ENCODE results near the gene RNF213. TPM values are rescaled to one million over a fixed set of nuclear protein-coding genes. Genes with fewer than 3 reads are reported as not detected.
A peak's percentile ranks its signal among the peaks of the same experiment; 100 is the strongest.

The RNF213 gene
- total RNA-seq, 1 donor from 2014 or later, result 120 TPM

GRCh38 chr17:80289616-80290015 lies 29.0 kb downstream of the RNF213 start:
- Histone ChIP-seq H3K27ac (ENCODE audit: low read depth, low read length) (no peak overlapping the region), H3K36me3 (ENCODE audit: insufficient read depth, low read length) (no peaks in the 10 kb centered on the region), H4K20me1 (ENCODE audit: insufficient read depth, low read length) (peaks cover 11% of the 10 kb centered on the region), H2AFZ (ENCODE audit: low read depth, low read length) (no peak overlapping the region), H3K4me2 (ENCODE audit: low read length) (no peak overlapping the region), H3K9me3 (ENCODE audit: insufficient read depth, low read depth, low read length) (no peaks in the 10 kb centered on the region), H3K4me3 (ENCODE audit: insufficient read depth, low read depth, low read length) (no peak overlapping the region), H3K4me1 (ENCODE audit: insufficient read depth, low read length) (no peaks in the 10 kb centered on the region), H3K79me2 (ENCODE audit: insufficient read depth, low read length) (no peaks in the 10 kb centered on the region), H3K9ac (ENCODE audit: low read length) (no peak overlapping the region), H3K27me3 (ENCODE audit: insufficient read depth, low read length) (no peaks in the 10 kb centered on the region)
- Mint-ChIP-seq H3K36me3 (ENCODE audit: low read depth, unreplicated experiment) (peaks cover 22% of the 10 kb centered on the region), H3K9me3 (ENCODE audit: unreplicated experiment) (no peaks in the 10 kb centered on the region), H3K4me3 (ENCODE audit: unreplicated experiment) (no peak overlapping the region), H3K27ac (ENCODE audit: unreplicated experiment) (peak overlapping the region; percentile 47), H3K27me3 (ENCODE audit: low read depth, unreplicated experiment) (no peaks in the 10 kb centered on the region), H3K4me1 (ENCODE audit: low read depth, unreplicated experiment) (peaks cover 3% of the 10 kb centered on the region)
- DNase-seq (ENCODE audit: low read depth) (no peak), FAIRE-seq (no peak)
- TF ChIP-seq EZH2 (IDR thresholded peaks at IDR 0.05; ENCODE audit: insufficient read depth, low read length) (no peak), CTCF (IDR thresholded peaks at IDR 0.05; ENCODE audit: insufficient read depth, low read depth, low read length) (no peak)

GRCh38 chr17:80290156-80290555 lies 29.5 kb downstream of the RNF213 start:
- no peaks in the 10 kb centered on the region for H3K36me3 ChIP-seq (ENCODE audit: insufficient read depth, low read length)
- H3K4me3 Mint-ChIP-seq (ENCODE audit: unreplicated experiment), result no peak overlapping the region

GRCh38 chr17:80291260-80291659 lies 30.6 kb downstream of the RNF213 start:
- H3K4me3 ChIP-seq (ENCODE audit: insufficient read depth, low read depth, low read length), result no peak overlapping the region
- peaks cover 4% of the 10 kb centered on the region for H3K36me3 ChIP-seq (ENCODE audit: insufficient read depth, low read length)
- Mint-ChIP-seq H3K27ac (ENCODE audit: unreplicated experiment) (no peak overlapping the region), H3K9me3 (ENCODE audit: unreplicated experiment) (no peaks in the 10 kb centered on the region), H3K4me1 (ENCODE audit: low read depth, unreplicated experiment) (peaks cover 3% of the 10 kb centered on the region), H3K36me3 (ENCODE audit: low read depth, unreplicated experiment) (peaks cover 21% of the 10 kb centered on the region), H3K27me3 (ENCODE audit: low read depth, unreplicated experiment) (no peaks in the 10 kb centered on the region), H3K4me3 (ENCODE audit: unreplicated experiment) (no peak overlapping the region)
- H4K20me1 ChIP-seq (ENCODE audit: insufficient read depth, low read length), result peaks cover 4% of the 10 kb centered on the region
- H3K27ac ChIP-seq (ENCODE audit: low read depth, low read length), result no peak overlapping the region
- no peaks in the 10 kb centered on the region for H3K9me3 ChIP-seq (ENCODE audit: insufficient read depth, low read depth, low read length)
- no peaks in the 10 kb centered on the region for H3K4me1 ChIP-seq (ENCODE audit: insufficient read depth, low read length)
- no peak for FAIRE-seq
- H3K9ac ChIP-seq (ENCODE audit: low read length), result no peak overlapping the region
- H3K79me2 ChIP-seq (ENCODE audit: insufficient read depth, low read length), result no peaks in the 10 kb centered on the region
- DNase-seq (ENCODE audit: low read depth), result no peak
- no peak overlapping the region for H3K4me2 ChIP-seq (ENCODE audit: low read length)
- TF ChIP-seq CTCF (IDR thresholded peaks at IDR 0.05; ENCODE audit: insufficient read depth, low read depth, low read length), result no peak
- TF ChIP-seq EZH2 (IDR thresholded peaks at IDR 0.05; ENCODE audit: insufficient read depth, low read length), result no peak
- no peak overlapping the region for H2AFZ ChIP-seq (ENCODE audit: low read depth, low read length)
- no peaks in the 10 kb centered on the region for H3K27me3 ChIP-seq (ENCODE audit: insufficient read depth, low read length)

More at GRCh38 chr17:80290156-80290555, 29.5 kb downstream of the RNF213 start:
- TF ChIP-seq EZH2 (IDR thresholded peaks at IDR 0.05; ENCODE audit: insufficient read depth, low read length), result no peak
- no peak overlapping the region for H3K27ac ChIP-seq (ENCODE audit: low read depth, low read length)
- no peak overlapping the region for H3K27ac Mint-ChIP-seq (ENCODE audit: unreplicated experiment)
- peaks cover 22% of the 10 kb centered on the region for H3K36me3 Mint-ChIP-seq (ENCODE audit: low read depth, unreplicated experiment)
- H3K79me2 ChIP-seq (ENCODE audit: insufficient read depth, low read length), result no peaks in the 10 kb centered on the region
- H3K9ac ChIP-seq (ENCODE audit: low read length), result no peak overlapping the region
- H2AFZ ChIP-seq (ENCODE audit: low read depth, low read length), result no peak overlapping the region
- no peak overlapping the region for H3K4me2 ChIP-seq (ENCODE audit: low read length)
- H3K9me3 ChIP-seq (ENCODE audit: insufficient read depth, low read depth, low read length), result no peaks in the 10 kb centered on the region
- no peak for FAIRE-seq
- H3K27me3 Mint-ChIP-seq (ENCODE audit: low read depth, unreplicated experiment), result no peaks in the 10 kb centered on the region
- no peak for DNase-seq (ENCODE audit: low read depth)
- H3K27me3 ChIP-seq (ENCODE audit: insufficient read depth, low read length), result no peaks in the 10 kb centered on the region
- no peaks in the 10 kb centered on the region for H3K4me1 ChIP-seq (ENCODE audit: insufficient read depth, low read length)
- no peak overlapping the region for H3K4me3 ChIP-seq (ENCODE audit: insufficient read depth, low read depth, low read length)
- H3K4me1 Mint-ChIP-seq (ENCODE audit: low read depth, unreplicated experiment), result peaks cover 3% of the 10 kb centered on the region
- H4K20me1 ChIP-seq (ENCODE audit: insufficient read depth, low read length), result peaks cover 6% of the 10 kb centered on the region
- no peaks in the 10 kb centered on the region for H3K9me3 Mint-ChIP-seq (ENCODE audit: unreplicated experiment)
